Activated CD8-positive, alpha-beta memory T cell treated with anti-CD3 and anti-CD28 coated beads for 4 hours (primary cell): ENCODE results near the gene DNALI1.
"Not testable (repeated sequence)": the region's sequence is repeated elsewhere in the genome, so short reads cannot be mapped to it uniquely, and the experiment has no call there.

ENCODE experiments used
- DNase-seq, 2 donors: peaks; one replicate each; pipeline ENCODE4 v3.0.0-alpha.2; 2020; ENCODE audit warnings: low read depth in 2 of 2

The DNALI1 gene

DNA sequence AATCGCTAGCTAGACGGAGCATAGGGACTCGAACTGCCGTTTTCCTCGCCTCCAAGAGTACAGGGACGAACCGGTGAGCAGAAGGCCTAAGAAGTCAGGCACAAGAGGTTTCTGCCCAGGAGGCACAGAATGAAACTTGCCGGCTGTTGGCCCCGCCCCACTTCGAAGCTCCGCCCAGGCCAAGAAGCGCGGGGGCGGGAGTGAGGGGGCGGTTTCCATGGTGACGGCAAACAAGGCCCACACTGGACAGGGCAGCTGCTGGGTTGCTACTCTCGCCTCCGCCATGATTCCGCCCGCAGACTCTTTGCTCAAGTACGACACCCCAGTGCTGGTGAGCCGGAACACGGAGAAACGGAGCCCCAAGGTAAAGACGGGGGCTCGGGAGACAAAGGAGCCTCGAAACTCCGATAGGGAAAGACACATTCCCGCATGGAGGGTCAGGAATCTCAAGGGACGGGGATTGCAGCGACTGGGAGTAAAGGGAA is at the start of gene DNALI1:
TSS of gene DNALI1 (plus strand) at position 229 of the 485 bp plus-strand sequence. CDS start at position 284, 55 bp downstream.
- DNase-seq, result no peak

DNA sequence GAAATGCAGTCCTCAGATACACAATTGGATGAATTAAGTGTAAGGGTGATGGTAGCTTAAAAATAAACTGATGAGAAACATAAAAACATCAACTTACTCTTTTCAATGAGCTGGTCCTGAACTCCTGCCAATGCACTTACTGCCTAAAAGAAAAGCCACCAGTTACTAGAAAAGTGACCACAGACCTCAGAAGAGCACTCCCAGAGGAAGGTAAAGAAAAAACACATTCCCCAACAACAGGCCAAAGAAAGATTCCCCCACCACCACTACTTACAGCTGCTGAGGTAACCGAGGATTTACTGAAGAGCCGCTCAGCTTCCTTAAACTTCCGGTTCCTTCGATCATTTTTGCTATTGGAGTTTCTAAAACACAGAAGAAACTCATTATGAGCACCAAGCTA is 47.6 kb upstream of the DNALI1 start:
- DNase-seq, result no peak

DNA sequence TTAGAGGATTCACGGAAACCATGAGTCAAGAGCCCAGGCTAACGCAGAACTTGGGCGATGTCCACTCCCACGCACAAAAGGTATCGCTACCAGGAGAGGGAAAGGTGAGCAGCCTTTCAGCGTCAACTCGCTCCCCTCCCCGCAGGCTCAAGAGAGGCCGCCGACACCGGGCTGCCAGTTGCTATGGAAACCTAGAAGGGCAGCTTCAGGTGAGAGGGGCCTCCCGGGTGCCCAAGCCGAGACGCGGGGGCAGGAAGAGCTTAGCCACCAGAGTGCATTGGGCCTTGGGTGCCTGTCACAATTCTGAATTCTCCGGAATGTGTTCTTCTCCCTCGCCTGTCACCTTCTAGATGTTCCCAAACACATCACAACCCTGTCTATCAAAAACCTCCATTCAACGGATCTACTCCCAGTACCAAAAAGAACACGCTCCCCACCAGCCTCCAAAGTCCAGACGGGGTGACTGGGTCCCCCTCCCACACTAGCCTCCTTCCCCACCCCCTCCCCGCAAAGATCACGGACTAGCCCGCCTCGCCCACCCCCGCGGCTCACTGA is 42.9 kb upstream of the DNALI1 start:
- DNase-seq, result peak; percentile 38 to 65

DNA sequence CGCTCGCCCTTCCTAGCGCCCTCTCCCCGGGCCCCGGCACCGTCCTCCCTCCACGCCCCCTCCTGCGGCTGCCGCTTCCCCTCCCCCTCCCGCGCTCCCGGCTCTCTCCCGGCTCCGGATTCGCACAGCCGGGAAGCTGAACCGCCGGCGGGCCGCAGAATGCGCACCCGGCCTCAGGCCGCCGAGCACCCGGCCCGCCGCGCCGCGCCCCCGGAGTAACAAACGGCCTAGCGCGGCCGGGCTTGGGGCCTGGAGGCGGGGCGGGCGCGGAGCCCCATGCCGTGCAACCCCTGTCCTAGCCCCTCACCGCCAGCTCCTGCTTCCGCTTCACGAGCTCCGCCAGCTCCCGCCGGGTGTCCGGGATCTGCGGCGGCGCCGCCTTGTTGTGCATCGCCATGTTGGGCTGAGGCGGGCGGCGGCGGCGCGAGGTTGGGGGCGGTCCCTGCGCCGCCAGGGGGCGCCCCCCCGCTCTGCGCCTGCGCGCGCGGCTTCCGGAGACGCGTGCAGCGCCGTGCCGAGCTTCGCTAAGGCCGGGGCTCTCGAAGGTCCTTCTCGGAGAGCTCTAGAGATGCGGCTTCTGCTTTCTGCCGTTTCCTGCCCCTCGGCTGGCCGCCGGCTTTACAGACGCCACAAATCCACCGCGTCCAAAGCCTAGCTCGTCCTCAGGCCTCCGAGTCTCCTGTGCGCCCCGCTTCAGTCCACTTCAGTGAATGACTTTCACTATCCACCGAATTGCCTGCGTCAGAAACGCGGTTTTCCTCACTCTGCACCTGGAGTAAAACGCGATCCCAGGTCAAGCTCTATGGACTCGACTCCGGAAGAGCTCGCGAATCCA is 42.2 kb upstream of the DNALI1 start, which contains the start of gene MEAF6:
TSS of gene MEAF6 (minus strand) at position 417 of the 835 bp plus-strand sequence. CDS start at position 397, 20 bp downstream.
- DNase-seq, result peak; percentile 63 to 64

DNA sequence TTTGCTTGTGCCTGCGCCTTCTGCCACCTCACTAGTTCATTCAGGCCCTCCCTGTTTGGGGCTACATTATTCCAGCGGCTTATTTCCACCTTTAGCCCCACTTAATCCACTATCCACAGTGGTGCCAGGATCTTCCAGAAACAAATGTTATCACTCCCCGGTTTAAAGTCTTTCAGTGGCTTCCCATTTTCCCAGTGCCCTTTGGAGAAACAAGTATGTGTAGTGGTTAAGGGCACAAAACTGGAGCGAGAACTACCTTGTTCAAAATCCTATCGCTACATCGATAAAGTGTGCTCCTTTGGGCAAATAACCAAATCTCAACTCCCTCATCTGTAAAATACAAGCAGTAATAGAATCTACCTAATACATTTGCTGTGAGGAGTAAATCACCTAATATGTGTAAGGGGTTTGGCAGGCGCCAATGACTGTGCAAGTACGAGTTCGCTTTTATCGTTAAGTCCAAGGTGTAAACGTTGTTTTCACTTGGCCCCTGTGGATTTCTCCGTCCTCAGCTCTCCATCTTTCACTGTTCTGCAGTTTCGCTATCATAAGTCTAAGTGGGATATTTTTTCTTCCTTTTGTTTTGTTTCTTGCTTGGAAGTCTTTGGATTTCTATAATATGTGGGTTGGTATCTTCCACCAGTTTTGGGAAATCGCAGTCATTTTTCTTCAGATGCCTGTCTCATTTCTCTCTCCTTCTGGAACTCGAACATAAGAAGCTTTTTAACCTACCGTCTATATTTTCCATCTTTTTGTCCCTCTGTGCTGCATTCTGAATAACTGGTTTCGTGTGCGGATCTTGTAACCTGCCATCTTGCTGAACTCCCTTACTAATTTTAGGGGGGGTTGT is 41.3 kb upstream of the DNALI1 start:
- DNase-seq, result no peak

DNA sequence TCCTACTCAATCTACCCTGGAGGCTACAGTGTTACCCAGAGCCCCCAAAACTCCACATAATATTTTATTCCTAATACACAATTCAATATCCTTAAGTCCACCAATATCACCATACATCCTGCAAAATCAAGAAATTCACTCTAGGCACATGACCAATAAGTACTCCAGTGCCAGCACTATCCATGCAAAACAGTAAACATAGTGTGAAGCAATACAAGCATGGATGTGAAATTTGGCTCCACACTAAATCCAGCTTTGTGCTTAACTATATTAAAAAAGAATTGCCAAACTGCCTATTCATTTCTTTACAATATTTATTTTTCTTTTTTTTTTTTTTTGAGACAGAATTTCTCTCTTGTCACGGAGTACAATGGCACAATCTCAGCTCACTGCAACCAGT is 39.2 kb upstream of the DNALI1 start:
- DNase-seq, result no peak

DNA sequence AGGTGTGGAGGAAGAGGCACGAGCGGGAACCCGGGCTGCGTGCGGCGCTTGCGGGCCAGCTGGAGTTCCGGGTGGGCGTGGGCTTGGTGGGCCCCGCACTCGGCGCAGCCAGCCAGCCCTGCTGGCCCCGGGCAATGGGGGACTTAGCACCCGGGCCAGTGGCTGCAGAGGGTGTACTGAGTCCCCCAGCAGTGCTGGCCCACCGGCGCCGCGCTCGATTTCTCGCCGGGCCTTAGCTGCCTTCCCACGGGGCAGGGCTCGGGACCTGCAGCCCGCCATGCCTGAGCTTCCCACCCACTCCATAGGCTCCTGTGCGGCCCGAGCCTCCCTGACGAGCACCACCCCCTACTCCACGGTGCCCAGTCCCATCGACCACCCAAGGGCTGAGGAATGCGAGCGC is 38.5 kb upstream of the DNALI1 start:
- not testable (repeated sequence) for DNase-seq

DNA sequence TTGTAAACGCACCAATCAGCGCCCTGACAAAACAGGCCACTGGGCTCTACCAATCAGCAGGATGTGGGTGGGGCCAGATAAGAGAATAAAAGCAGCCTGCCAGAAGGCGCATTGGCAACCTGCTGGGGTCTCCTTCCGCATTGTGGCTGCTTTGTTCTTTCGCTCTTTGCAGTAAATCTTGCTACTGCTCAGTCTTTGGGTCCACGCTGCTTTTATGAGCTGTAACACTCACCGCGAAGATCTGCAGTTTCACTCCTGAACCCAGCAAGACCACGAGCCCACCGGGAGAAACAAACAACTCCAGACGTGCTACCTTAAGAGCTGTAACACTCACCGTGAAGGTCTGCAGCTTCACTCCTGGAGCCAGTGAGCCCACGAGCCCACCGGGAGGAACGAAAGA is 37.8 kb upstream of the DNALI1 start:
- peak; percentile 13 to 45 for DNase-seq

DNA sequence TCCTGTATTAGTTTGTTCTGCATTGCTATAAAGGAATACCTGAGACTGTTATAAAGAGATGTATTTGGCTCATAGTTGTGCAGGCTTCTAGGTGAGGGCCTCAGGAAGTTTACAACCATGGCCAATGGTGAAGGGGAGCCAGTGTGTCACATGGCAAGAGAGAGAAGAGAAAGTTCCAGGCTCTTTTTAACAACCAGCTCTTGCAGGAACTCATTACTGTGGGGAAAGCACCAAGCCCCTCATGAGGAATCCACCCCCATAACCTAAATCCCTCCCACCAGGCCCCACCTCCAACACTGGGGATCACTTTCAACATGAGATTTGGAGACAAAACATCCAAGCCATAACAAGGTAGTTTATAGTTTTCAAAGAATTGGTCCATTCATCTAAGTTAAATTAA is 37.1 kb upstream of the DNALI1 start:
- DNase-seq, result peak in 1 of 2 donors; percentile 12

DNA sequence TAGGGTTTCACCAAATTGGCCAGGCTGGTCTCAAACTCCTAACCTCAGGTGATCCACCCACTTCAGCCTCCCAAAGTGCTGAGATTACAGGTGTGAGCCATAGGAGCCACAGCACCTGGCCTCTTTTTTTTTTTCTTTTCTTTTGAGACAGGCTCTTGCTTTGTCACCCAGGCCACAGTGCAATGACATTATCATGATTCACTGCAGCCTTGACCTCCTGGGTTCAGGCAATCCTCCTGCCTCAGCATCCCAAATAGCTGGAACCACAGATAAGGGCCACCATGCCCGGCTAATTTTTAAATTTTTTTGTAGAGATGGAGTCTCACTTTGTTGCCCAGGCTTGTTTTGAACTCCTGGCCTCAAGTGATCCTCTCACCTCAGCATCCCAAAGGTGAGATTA is 26.9 kb upstream of the DNALI1 start:
- DNase-seq, result not testable (repeated sequence)

DNA sequence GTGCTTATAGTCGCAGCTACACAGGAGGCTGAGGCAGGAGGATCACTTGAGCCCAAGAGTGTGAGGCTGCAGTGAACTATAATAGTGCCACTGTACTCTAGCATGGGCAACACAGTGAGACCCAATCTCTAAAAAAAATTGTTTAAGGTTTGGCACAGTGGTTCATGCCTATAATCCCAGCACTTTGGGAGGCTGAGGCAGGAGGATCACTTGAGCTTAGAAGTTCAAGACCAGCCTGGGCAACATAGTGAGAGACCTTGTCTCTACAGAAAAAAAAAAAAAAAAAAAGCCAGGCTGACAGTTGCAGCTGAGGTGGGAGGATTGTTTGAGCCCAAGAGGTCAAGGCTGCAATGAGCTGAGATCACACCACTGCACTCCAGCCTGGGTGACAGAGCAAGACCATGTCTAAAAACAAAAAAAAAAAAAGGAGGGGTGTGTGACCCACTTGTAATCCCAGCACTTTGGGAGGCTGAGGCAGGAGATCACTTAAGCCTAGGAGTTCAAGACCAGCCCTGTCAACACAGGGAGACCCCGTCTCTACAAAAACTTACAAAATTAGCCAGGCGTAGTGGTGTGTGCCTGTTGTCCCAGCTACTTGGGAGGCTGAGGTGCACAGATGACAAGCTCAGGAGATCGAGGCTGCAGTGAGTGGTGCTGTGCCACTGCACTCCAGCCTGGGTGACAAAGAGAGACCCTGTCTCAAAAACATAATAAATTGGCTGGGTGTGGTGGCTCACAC is 24.2 kb upstream of the DNALI1 start:
- DNase-seq, result not testable (repeated sequence)

DNA sequence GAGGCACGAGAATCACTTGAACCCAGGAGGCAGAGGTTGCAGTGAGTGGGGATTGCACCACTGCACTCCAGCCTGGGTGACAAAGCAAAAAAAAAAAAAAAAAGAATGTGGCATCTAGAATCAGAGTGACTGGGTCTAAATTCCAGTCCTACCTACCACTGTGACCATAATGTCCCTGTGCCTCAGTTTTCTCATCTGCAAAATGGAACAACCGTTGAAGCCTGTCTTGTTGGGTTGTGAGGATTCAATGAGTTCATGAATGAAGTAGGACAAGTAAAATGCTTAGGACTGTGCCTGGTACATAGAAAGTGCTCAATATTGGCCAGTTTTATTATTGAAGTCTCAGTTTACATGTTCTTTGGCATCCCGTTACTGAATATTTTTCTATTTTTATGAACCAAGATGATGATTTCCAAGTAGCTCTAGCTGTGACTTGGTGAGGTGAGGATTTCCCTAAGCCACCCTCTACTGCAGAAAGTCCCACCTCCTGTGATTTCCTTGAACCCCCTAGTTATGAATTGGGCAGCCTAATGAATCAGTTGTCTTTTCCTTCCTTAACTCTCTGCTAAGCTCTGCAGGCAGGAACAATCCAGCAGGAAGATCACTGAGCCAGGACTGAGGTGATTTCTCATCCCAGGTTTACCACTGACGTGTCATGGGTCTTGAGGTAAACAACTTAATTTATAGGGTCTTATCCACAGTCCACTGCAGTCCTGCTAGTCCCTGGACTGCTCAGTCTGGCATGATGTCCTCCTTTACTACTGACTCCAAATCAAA is 23.2 kb upstream of the DNALI1 start:
- DNase-seq, result no peak

DNA sequence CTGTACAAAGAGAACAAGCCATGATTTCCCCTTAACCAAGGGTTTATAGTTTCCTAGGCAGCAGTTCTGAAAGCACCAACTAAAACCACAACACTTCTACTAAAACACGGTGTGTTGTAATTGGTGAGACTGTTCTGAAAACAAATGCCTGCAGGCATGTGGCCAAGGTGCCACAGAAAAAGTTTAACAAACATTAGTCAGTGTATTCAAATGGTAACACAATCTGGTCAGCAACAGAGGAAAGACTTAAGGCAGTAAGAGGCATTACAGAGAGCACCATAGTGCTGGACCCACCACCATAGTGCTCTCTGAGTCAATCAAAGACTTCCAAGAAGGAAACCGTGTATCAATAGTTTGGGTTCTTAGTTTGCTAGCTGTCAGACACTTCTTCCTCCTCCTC is 19.4 kb upstream of the DNALI1 start:
- no peak for DNase-seq

DNA sequence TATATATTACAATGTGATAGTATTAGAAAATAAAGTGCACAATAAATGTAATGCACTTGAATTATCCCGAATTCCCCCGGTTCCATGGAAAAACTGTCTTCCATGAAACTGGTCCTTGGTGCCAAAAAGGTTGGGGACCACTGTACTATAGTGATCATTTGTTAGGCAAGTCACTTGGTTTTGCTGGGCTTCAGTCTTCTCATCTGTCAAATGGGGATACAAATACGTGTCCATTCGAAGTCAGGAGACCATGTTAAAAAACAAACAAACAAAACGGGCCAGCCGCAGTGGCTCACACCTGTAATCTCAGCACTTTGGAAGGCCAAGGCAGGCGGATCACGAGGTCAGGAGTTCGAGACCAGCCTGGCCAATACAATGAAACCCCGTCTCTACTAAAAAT is 17.6 kb upstream of the DNALI1 start:
- DNase-seq, result not testable (repeated sequence)

DNA sequence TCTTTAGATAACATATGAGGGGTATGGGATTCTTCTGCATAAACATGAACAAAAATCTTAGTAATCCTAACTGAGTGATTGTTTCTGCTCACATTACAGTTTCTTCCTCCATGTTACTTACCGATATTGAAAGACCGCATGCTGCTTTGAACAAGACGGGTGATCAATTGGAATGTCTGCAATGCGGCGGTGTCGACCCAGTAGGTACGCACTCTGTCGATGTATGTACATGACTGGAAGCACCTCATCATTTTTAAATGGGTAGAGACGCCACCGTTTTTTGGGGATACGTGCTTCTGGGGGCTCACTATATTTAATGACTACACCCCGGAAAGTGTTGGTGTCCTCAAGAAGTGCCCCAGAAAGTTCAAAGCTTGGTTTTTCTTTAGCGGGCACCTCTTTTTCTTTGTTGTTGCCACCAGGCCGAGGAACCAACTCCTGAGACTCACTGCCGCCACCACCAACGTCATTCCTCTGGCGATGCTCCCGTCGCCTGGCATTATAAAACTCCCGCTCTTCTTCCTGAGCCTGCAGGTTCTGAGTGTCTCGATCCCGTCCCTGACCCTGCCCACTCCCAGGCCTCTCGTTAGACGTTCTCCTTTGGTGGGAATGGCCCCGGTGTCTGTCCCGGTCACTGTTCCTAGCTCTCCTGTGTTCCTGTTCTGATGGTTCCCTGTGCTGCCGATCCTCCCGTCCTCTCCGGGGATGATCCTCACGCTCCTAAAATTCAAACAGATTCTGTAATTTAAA is 16.5 kb upstream of the DNALI1 start:
- DNase-seq, result no peak

DNA sequence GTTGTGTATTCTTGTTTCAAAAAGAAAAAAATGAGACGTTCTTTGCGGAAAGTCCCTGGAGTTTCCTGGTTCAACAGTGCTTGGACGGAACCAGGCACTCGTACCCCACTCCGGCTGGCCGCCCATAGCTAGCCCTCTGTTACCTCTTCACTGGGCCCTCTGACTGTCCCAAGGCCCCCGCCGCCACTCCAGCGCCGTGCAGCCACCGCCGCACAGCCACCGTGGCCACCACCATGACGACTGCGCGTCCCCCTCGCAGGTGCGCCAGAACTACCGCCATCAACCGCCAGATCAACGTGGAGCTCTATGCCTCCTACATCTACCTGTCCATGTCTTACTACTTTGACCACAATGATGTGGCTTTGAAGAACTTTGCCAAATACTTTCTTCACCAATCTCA is 12.2 kb upstream of the DNALI1 start:
- DNase-seq, result no peak

DNA sequence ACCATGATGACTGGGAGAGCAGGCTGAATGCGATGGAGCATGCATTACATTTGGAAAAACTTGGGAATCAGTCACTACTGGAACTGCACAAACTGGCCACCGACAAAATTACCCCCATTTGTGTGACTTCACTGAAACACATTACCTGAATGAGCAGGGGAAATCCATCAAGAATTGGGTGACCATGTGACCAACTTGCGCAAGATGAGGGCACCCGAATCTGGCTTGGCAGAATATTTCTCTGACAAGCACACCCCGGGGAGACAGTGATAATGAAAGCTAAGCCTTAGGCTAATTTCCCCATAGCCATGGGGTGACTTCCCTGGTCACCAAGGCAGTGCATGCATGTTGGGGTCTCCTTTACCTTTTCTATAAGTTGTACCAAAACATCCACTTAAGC is 11.7 kb upstream of the DNALI1 start:
- DNase-seq, result no peak

DNA sequence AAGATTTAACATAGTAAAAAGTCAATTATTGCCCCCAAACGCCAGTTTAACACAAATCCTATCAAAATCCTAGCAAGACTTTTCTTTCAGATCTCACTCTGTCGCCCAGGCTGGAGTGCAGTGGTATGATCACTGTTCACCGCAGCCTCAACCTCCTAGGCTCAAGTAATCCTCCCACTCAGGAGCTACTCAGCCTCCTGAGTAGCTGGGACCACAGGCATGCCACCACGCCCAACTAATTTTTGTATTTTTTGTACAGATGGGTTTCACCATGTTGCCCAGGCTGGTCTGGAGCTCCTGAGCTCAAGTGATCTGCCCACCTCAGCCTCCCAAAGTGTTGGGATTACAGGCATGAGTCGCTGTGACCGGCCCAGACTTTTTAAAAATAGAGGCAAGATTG is 7.4 kb upstream of the DNALI1 start:
- no peak for DNase-seq

DNA sequence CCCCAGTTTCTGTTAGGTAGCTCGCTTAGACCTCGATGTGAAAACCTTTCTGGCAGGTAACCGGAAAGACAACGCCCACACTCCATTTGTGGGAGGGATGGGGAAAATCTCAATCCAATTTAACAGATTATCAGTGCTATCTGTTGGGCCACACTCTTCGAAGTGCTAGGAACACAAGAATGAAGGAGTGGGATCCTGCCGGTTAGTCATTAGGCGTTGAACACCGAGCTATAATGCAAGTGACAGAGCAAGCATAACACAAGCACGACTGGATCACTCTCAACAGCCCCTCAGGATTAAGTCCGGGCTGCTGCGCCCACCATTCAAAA is 3.2 kb upstream of the DNALI1 start:
- no peak for DNase-seq
